Measurements from ENCODE around the gene RPL12.

RPL12 gene

GRCh38 chr9:127444921-127445850 lies 6.0 kb downstream of the RPL12 start:
- peaks cover 18 to 20% of the 10 kb centered on the region in 2 donors for H3K4me1 ChIP-seq (ENCODE audit: control insufficient read depth in 1 of 2, insufficient read depth in 2 of 2, low read length in 2 of 2)
- no peak overlapping the region for H3K27ac ChIP-seq (ENCODE audit: low read depth, low read length)
- peaks cover 0 to 3% of the 10 kb centered on the region in 2 donors for H3K9me3 ChIP-seq (ENCODE audit: control insufficient read depth in 1 of 2, low read length in 2 of 2)
- H3K9ac ChIP-seq (ENCODE audit: low read depth in 1 of 2, low read length in 2 of 2): no peak overlapping the region
- peaks cover 64 to 81% of the 10 kb centered on the region in 2 donors for H3K36me3 ChIP-seq (ENCODE audit: control insufficient read depth in 1 of 2, insufficient read depth in 2 of 2, low read length in 2 of 2)
- no peaks in the 10 kb centered on the region for H3K27me3 ChIP-seq (ENCODE audit: control insufficient read depth in 1 of 2, insufficient read depth in 2 of 2, low read length in 2 of 2)
- no peak overlapping the region for H3K4me3 ChIP-seq (ENCODE audit: low read depth in 1 of 2, low read length in 2 of 2)

GRCh38 chr9:127444283-127444920 lies 6.8 kb downstream of the RPL12 start:
- H3K36me3 ChIP-seq (ENCODE audit: control insufficient read depth in 1 of 2, insufficient read depth in 2 of 2, low read length in 2 of 2): peaks cover 63 to 80% of the 10 kb centered on the region in 2 donors
- peaks cover 10 to 12% of the 10 kb centered on the region in 2 donors for H3K4me1 ChIP-seq (ENCODE audit: control insufficient read depth in 1 of 2, insufficient read depth in 2 of 2, low read length in 2 of 2)
- no peaks in the 10 kb centered on the region for H3K27me3 ChIP-seq (ENCODE audit: control insufficient read depth in 1 of 2, insufficient read depth in 2 of 2, low read length in 2 of 2)
- no peak overlapping the region for H3K27ac ChIP-seq (ENCODE audit: low read depth, low read length)
- no peak overlapping the region for H3K4me3 ChIP-seq (ENCODE audit: low read depth in 1 of 2, low read length in 2 of 2)
- no peak overlapping the region for H3K9ac ChIP-seq (ENCODE audit: low read depth in 1 of 2, low read length in 2 of 2)
- peaks cover 0 to 3% of the 10 kb centered on the region in 2 donors for H3K9me3 ChIP-seq (ENCODE audit: control insufficient read depth in 1 of 2, low read length in 2 of 2)

- Histone ChIP-seq H3K4me3 (ENCODE audit: low read depth in 1 of 2, low read length in 2 of 2) (no peak overlapping the region), H3K27me3 (ENCODE audit: control insufficient read depth in 1 of 2, insufficient read depth in 2 of 2, low read length in 2 of 2) (no peaks in the 10 kb centered on the region), H3K27ac (ENCODE audit: low read depth, low read length) (no peak overlapping the region), H3K36me3 (ENCODE audit: control insufficient read depth in 1 of 2, insufficient read depth in 2 of 2, low read length in 2 of 2) (peaks cover 56 to 78% of the 10 kb centered on the region in 2 donors), H3K9me3 (ENCODE audit: control insufficient read depth in 1 of 2, low read length in 2 of 2) (no peaks in the 10 kb centered on the region), H3K9ac (ENCODE audit: low read depth in 1 of 2, low read length in 2 of 2) (no peak overlapping the region), H3K4me1 (ENCODE audit: control insufficient read depth in 1 of 2, insufficient read depth in 2 of 2, low read length in 2 of 2) (no peaks in the 10 kb centered on the region)
These were observed 12.8 kb downstream of the RPL12 start for GRCh38 chr9:127438394-127438793.

GRCh38 chr9:127437497-127438264 lies 13.5 kb downstream of the RPL12 start:
- peaks cover 58 to 83% of the 10 kb centered on the region in 2 donors for H3K36me3 ChIP-seq (ENCODE audit: control insufficient read depth in 1 of 2, insufficient read depth in 2 of 2, low read length in 2 of 2)
- no peaks in the 10 kb centered on the region for H3K27me3 ChIP-seq (ENCODE audit: control insufficient read depth in 1 of 2, insufficient read depth in 2 of 2, low read length in 2 of 2)
- H3K4me3 ChIP-seq (ENCODE audit: low read depth in 1 of 2, low read length in 2 of 2): no peak overlapping the region
- H3K27ac ChIP-seq (ENCODE audit: low read depth, low read length): no peak overlapping the region
- no peaks in the 10 kb centered on the region for H3K4me1 ChIP-seq (ENCODE audit: control insufficient read depth in 1 of 2, insufficient read depth in 2 of 2, low read length in 2 of 2)
- H3K9me3 ChIP-seq (ENCODE audit: control insufficient read depth in 1 of 2, low read length in 2 of 2): no peaks in the 10 kb centered on the region
- no peak overlapping the region for H3K9ac ChIP-seq (ENCODE audit: low read depth in 1 of 2, low read length in 2 of 2)

GRCh38 chr9:127430415-127430814 lies 20.8 kb downstream of the RPL12 start:
- Histone ChIP-seq H3K9me3 (ENCODE audit: control insufficient read depth in 1 of 2, low read length in 2 of 2) (no peaks in the 10 kb centered on the region), H3K36me3 (ENCODE audit: control insufficient read depth in 1 of 2, insufficient read depth in 2 of 2, low read length in 2 of 2) (peaks cover 20 to 48% of the 10 kb centered on the region in 2 donors), H3K9ac (ENCODE audit: low read depth in 1 of 2, low read length in 2 of 2) (no peak overlapping the region), H3K27me3 (ENCODE audit: control insufficient read depth in 1 of 2, insufficient read depth in 2 of 2, low read length in 2 of 2) (no peaks in the 10 kb centered on the region), H3K4me1 (ENCODE audit: control insufficient read depth in 1 of 2, insufficient read depth in 2 of 2, low read length in 2 of 2) (peaks cover 4 to 6% of the 10 kb centered on the region in 2 donors), H3K27ac (ENCODE audit: low read depth, low read length) (no peak overlapping the region), H3K4me3 (ENCODE audit: low read depth in 1 of 2, low read length in 2 of 2) (no peak overlapping the region)

- H3K36me3 ChIP-seq (ENCODE audit: control insufficient read depth in 1 of 2, insufficient read depth in 2 of 2, low read length in 2 of 2): peaks cover 5 to 28% of the 10 kb centered on the region in 2 donors
- no peak overlapping the region for H3K27ac ChIP-seq (ENCODE audit: low read depth, low read length)
- H3K9ac ChIP-seq (ENCODE audit: low read depth in 1 of 2, low read length in 2 of 2): no peak overlapping the region
- H3K4me1 ChIP-seq (ENCODE audit: control insufficient read depth in 1 of 2, insufficient read depth in 2 of 2, low read length in 2 of 2): peaks cover 10 to 13% of the 10 kb centered on the region in 2 donors
- no peaks in the 10 kb centered on the region for H3K27me3 ChIP-seq (ENCODE audit: control insufficient read depth in 1 of 2, insufficient read depth in 2 of 2, low read length in 2 of 2)
- H3K9me3 ChIP-seq (ENCODE audit: control insufficient read depth in 1 of 2, low read length in 2 of 2): no peaks in the 10 kb centered on the region
- no peak overlapping the region for H3K4me3 ChIP-seq (ENCODE audit: low read depth in 1 of 2, low read length in 2 of 2)
These were observed 22.9 kb downstream of the RPL12 start for GRCh38 chr9:127428348-127428747.

- H3K27ac ChIP-seq (ENCODE audit: low read depth, low read length): no peak overlapping the region
- H3K4me1 ChIP-seq (ENCODE audit: control insufficient read depth in 1 of 2, insufficient read depth in 2 of 2, low read length in 2 of 2): peaks cover 23 to 29% of the 10 kb centered on the region in 2 donors
- H3K4me3 ChIP-seq (ENCODE audit: low read depth in 1 of 2, low read length in 2 of 2): no peak overlapping the region
- no peaks in the 10 kb centered on the region for H3K9me3 ChIP-seq (ENCODE audit: control insufficient read depth in 1 of 2, low read length in 2 of 2)
- H3K27me3 ChIP-seq (ENCODE audit: control insufficient read depth in 1 of 2, insufficient read depth in 2 of 2, low read length in 2 of 2): no peaks in the 10 kb centered on the region
- peaks cover 0 to 23% of the 10 kb centered on the region in 2 donors for H3K36me3 ChIP-seq (ENCODE audit: control insufficient read depth in 1 of 2, insufficient read depth in 2 of 2, low read length in 2 of 2)
- H3K9ac ChIP-seq (ENCODE audit: low read depth in 1 of 2, low read length in 2 of 2): no peak overlapping the region
These were observed 24.4 kb downstream of the RPL12 start for GRCh38 chr9:127426756-127427155.

- Histone ChIP-seq H3K27ac (ENCODE audit: low read depth, low read length) (peak overlapping the region; percentile 79), H3K27me3 (ENCODE audit: control insufficient read depth in 1 of 2, insufficient read depth in 2 of 2, low read length in 2 of 2) (no peaks in the 10 kb centered on the region), H3K4me1 (ENCODE audit: control insufficient read depth in 1 of 2, insufficient read depth in 2 of 2, low read length in 2 of 2) (peaks cover 25 to 32% of the 10 kb centered on the region in 2 donors), H3K9ac (ENCODE audit: low read depth in 1 of 2, low read length in 2 of 2) (peak overlapping the region; percentile 76 to 88), H3K9me3 (ENCODE audit: control insufficient read depth in 1 of 2, low read length in 2 of 2) (no peaks in the 10 kb centered on the region), H3K36me3 (ENCODE audit: control insufficient read depth in 1 of 2, insufficient read depth in 2 of 2, low read length in 2 of 2) (peaks cover 0 to 12% of the 10 kb centered on the region in 2 donors), H3K4me3 (ENCODE audit: low read depth in 1 of 2, low read length in 2 of 2) (peak overlapping the region; percentile 93 to 95)
These were observed 26.6 kb downstream of the RPL12 start for GRCh38 chr9:127424676-127424999.

GRCh38 chr9:127423934-127424675 lies 27.1 kb downstream of the RPL12 start, which contains the start of gene ZNF79:
Gene ZNF79, plus strand, starts transcription at chr9:127424382. Its CDS starts 406 bp downstream, at chr9:127424788.
- Histone ChIP-seq H3K9ac (ENCODE audit: low read depth in 1 of 2, low read length in 2 of 2) (peak within 1 kb of the TSS; percentile 76 to 88), H3K27me3 (ENCODE audit: control insufficient read depth in 1 of 2, insufficient read depth in 2 of 2, low read length in 2 of 2) (no peaks in the 10 kb centered on the region), H3K4me1 (ENCODE audit: control insufficient read depth in 1 of 2, insufficient read depth in 2 of 2, low read length in 2 of 2) (peaks cover 25 to 32% of the 10 kb centered on the region in 2 donors), H3K36me3 (ENCODE audit: control insufficient read depth in 1 of 2, insufficient read depth in 2 of 2, low read length in 2 of 2) (peaks cover 0 to 9% of the 10 kb centered on the region in 2 donors), H3K4me3 (ENCODE audit: low read depth in 1 of 2, low read length in 2 of 2) (peak within 1 kb of the TSS; percentile 93 to 95), H3K27ac (ENCODE audit: low read depth, low read length) (peak within 1 kb of the TSS; percentile 79), H3K9me3 (ENCODE audit: control insufficient read depth in 1 of 2, low read length in 2 of 2) (no peaks in the 10 kb centered on the region)
